ENCODE measurements around the gene SMYD3. TPM values are rescaled to one million over a fixed set of nuclear protein-coding genes. Genes with fewer than 3 reads are reported as not detected.

SMYD3 gene
- total and polyA plus RNA-seq, 2 donors (not counting 3 experiments of a cell fraction or from before 2014, with no cell fraction given): 16.0 to 32.1 TPM

DNA sequence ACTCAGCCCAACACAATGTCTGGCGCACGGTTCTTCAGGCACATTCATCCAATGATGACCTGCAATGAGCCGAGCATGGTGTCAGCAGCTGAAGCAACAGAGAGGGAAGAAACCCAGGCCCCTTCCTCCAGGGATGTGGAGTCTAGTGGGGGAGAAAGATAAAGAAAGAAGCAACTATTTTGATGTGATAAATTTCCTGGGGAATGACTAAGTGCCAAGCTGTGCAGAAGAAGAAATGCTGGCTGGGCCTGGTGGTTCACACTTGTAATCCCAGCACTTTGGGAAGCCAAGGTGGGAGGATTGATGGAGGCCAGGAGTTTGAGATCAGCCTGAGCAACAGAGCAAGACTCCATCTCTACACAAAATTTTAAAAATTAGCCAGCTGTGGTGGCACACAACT, 790.5 kb downstream of the SMYD3 start:
- H3K36me3 ChIP-seq (ENCODE audit: control insufficient read depth in 2 of 2, extremely low read depth in 1 of 2, insufficient read depth in 2 of 2, low read length in 2 of 2): no peaks in the 10 kb centered on the region
- no peaks in the 10 kb centered on the region for H3K4me1 ChIP-seq (ENCODE audit: control insufficient read depth, extremely low read depth, insufficient read depth, low read length)
- H3K9me3 ChIP-seq (replicated peaks; ENCODE audit: control insufficient read depth, insufficient read depth, low read length): no peaks in the 10 kb centered on the region
- no peak overlapping the region for H3K27ac ChIP-seq (ENCODE audit: insufficient read depth, low read depth, low read length)
- CTCF ChIA-PET: no interaction called here
- dilution Hi-C loops (cut with MboI; ENCODE audit: extremely low pct_ligation_motif_present, low sequenced_read_pairs): no loop called here
- intact Hi-C loops (cut with micrococcal nuclease): no loop called here
- BruUV-seq (replicated peaks): no TSS peak
- DNase-seq (ENCODE audit: low read depth, low spot score) (no peak), FAIRE-seq (no peak)
- no peaks in the 10 kb centered on the region for H3K9me1 ChIP-seq (replicated peaks; ENCODE audit: control insufficient read depth, extremely low read depth, insufficient read depth, low read length)
- POLR2A ChIA-PET: no interaction called here
- no peak for TF ChIP-seq GATA2 (IDR thresholded peaks at IDR 0.05; ENCODE audit: insufficient read depth, insufficient read length, low read depth, low read length)
- no peak for TF ChIP-seq MYC (IDR thresholded peaks at IDR 0.05; ENCODE audit: low read depth, low read length)
- no peak for TF ChIP-seq CTCF (IDR thresholded peaks at IDR 0.05; ENCODE audit: extremely low read depth in 1 of 2, insufficient read depth in 1 of 2, low read depth in 1 of 2, low read length in 2 of 2)
- no peak for TF ChIP-seq POLR2A (IDR thresholded peaks at IDR 0.05; ENCODE audit: low read depth, low read length)
- no peak for TF ChIP-seq JUN (IDR thresholded peaks at IDR 0.05; ENCODE audit: borderline replicate concordance, insufficient read depth, insufficient read length, low read depth)
- no peak for TF ChIP-seq FOS (IDR thresholded peaks at IDR 0.05; ENCODE audit: borderline replicate concordance, insufficient read depth, low read length)
- TF ChIP-seq, protein P1, sequence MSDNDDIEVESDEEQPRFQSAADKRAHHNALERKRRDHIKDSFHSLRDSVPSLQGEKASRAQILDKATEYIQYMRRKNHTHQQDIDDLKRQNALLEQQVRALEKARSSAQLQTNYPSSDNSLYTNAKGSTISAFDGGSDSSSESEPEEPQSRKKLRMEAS (IDR thresholded peaks at IDR 0.05; ENCODE audit: insufficient read depth, insufficient read length): no peak
- TF ChIP-seq EZH2 (IDR thresholded peaks at IDR 0.05; ENCODE audit: borderline replicate concordance, low read depth, low read length, severe bottlenecking): no peak
- TF ChIP-seq POLR2AphosphoS5 (IDR thresholded peaks at IDR 0.05; ENCODE audit: insufficient read depth, low read depth, low read length): no peak
- no peak overlapping the region for H3K9ac ChIP-seq (replicated peaks; ENCODE audit: extremely low read depth, insufficient read depth, low read length)
- H3K4me2 ChIP-seq (ENCODE audit: insufficient read depth, low read length): no peak overlapping the region
- no peak overlapping the region for H3K4me3 ChIP-seq (replicated peaks in 1 of 3; ENCODE audit: insufficient read depth in 1 of 3, low read depth in 1 of 3, low read length in 3 of 3)
- no peak overlapping the region for H2AFZ ChIP-seq (ENCODE audit: low read depth, low read length)
- H4K20me1 ChIP-seq (replicated peaks; ENCODE audit: control insufficient read depth, extremely low read depth, insufficient read depth, low read length): no peaks in the 10 kb centered on the region
- no peaks in the 10 kb centered on the region for H3K27me3 ChIP-seq (ENCODE audit: control insufficient read depth in 2 of 2, insufficient read depth in 2 of 2, low read length in 2 of 2)
- H3K79me2 ChIP-seq (ENCODE audit: control insufficient read depth, insufficient read depth, low read length): no peaks in the 10 kb centered on the region
